Head of caudate nucleus (tissue), 42 donors: ENCODE measurements around the gene WDR49.
A peak's percentile ranks its signal among the peaks of the same experiment; 100 is the strongest.

Experiments
- DNase-seq, 42 donors: peaks; one replicate each; pipeline versions ENCODE4 v3.0.0 to v3.0.0-alpha.2; 2020 to 2021; ENCODE audit warnings: mixed read lengths in 7 of 42
- intact Hi-C: fragments of 100-400 bp; cut with DNase I; formaldehyde crosslinking; loops from one replicate; pipeline ENCODE4 v1.15.0; 2022

WDR49 gene

DNA sequence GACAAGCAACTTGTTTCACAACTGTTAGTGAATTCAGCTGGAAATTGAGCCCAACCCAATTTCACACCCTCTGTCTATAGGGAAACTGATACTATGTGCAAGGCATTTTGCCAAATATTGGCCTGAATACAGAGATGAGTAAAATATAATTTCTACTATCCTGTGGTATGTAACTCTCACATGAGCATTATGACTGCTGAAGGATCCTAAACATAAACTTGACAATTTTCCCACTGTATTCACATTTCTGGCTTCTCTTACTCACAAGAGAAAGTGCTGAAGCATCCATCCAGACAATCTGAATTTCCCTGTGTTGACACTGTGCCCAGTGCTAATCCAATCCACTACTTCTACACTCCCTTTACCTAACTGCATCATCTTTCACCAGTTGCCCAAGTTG, 208.3 kb downstream of the WDR49 start:
- intact Hi-C loops, result no loop called here
- no peak for DNase-seq

DNA sequence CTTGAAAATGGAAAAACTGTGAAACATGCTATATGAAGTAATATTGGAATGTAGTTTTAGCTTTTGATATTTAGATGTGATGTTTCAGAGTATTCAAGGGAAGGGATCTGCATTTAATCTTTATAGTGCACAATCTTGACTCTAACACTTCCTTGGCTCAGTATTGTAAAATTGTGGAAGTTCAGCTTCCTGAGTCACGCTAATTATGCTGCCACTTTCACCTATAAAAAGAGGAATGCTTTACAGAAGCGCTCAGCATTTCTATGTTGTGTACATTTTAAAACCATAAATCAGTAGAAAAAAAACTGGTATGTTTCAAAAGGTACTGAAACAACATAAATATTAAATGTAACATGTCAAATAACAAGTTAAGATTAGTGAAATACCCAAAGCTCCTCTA, 212.5 kb downstream of the WDR49 start:
- no peak for DNase-seq
- intact Hi-C loops, result no loop called here

- DNase-seq, result peak in 39 of 42 donors; percentile 3 to 79 (median 41)
- intact Hi-C loops, result no loop called here
Measured at GRCh38 chr3:167437428-167438139, 216.2 kb downstream of the WDR49 start.
